ENCODE results near the gene NEMP2. TPM values are rescaled to one million over a fixed set of nuclear protein-coding genes. Genes with fewer than 3 reads are reported as not detected.
"Not testable (repeated sequence)": the region's sequence is repeated elsewhere in the genome, so short reads cannot be mapped to it uniquely, and the experiment has no call there.

The NEMP2 gene
- total RNA-seq, 2 experiments from 2014 or later = 28.8 to 30.0 TPM

DNA sequence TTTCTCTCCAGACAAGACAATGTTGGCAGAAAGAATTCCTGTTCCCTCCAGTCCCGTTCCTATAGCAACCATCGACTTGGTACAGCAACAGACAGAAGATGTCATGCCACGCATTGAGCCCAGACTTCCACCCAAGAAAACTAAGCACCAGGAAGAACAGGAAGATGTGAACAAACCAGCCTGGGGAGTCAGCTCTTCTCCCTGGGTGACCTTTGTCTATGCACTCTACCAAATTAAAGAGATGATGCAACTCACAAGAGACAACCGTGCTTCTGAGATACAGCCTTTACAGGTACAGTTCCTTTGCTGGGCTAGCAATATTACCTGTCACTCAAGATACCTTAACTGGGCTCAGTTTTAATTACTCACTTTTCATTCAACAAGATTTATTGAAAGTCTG, 37.1 kb downstream of the NEMP2 start:
- H3K36me3 Mint-ChIP-seq = peaks cover 36% of the 10 kb centered on the region
- no peak overlapping the region for H3K27ac Mint-ChIP-seq
- CTCF ChIA-PET = no interaction called here
- peaks cover 7% of the 10 kb centered on the region for H3K9me3 Mint-ChIP-seq
- no peak for DNase-seq
- no peaks in the 10 kb centered on the region for H3K27me3 Mint-ChIP-seq
- intact Hi-C loops (cut with micrococcal nuclease) = no loop called here
- POLR2A ChIA-PET = no interaction called here
- no peak overlapping the region for H3K4me3 Mint-ChIP-seq
- peaks cover 30% of the 10 kb centered on the region for H3K4me1 Mint-ChIP-seq (ENCODE audit: low read depth)

DNA sequence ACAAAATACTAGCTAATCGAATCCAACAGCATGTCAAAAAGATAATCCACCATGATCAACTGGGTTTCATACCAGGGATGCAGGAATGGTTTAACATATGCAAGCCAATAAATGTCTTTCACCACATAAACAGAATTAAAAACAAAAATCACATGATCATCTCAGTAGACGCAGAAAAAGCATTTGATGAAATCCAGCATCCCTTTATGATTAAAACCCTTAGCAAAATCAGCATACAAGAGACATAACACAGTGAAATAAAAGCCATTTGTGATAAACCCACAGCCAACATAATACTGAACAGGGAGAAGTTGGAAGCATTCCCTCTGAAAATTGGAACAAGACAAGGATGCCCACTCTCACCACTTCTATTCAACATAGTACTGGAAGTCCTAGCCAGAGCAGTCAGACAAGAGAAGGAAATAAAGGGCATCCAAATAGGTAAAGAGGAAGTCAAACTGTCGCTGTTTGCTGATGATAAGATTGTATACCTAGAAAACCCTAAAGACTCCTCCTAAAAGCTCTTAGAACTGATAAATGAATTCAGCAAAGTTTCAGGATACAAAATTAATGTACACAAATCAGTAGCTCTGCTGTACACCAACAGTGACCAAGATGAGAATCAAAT, 39.8 kb downstream of the NEMP2 start:
- H3K9me3 Mint-ChIP-seq = peaks cover 14% of the 10 kb centered on the region
- H3K4me3 Mint-ChIP-seq; DNase-seq; H3K27me3 Mint-ChIP-seq; H3K27ac Mint-ChIP-seq; CTCF ChIA-PET; POLR2A ChIA-PET; intact Hi-C loops (cut with micrococcal nuclease): not testable (repeated sequence)
- peaks cover 21% of the 10 kb centered on the region for H3K4me1 Mint-ChIP-seq (ENCODE audit: low read depth)
- peaks cover 51% of the 10 kb centered on the region for H3K36me3 Mint-ChIP-seq

DNA sequence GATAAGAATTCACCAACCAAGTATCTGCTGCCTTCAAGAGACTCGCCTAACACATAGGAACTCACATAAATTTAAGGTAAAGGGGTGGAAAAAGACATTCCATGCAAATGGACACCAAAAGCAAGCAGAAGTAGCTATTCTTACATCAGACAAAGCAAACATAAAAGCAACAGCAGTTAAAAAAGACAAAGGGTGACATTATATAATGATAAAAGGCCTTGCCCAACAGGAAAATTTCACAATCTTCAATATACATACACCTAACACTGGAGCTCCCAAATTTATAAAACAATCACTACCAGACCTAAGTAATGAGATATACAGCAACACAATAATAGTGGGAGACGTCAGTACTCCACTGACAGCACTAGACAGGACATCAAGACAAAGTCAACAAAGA, 41.4 kb downstream of the NEMP2 start:
- no peak overlapping the region for H3K4me3 Mint-ChIP-seq
- ChIA-PET POLR2A (no interaction called here), CTCF (no interaction called here)
- intact Hi-C loops (cut with micrococcal nuclease) = no loop called here
- H3K27me3 Mint-ChIP-seq = no peaks in the 10 kb centered on the region
- H3K27ac Mint-ChIP-seq = no peak overlapping the region
- H3K4me1 Mint-ChIP-seq (ENCODE audit: low read depth) = peaks cover 32% of the 10 kb centered on the region
- H3K9me3 Mint-ChIP-seq = peaks cover 14% of the 10 kb centered on the region
- peaks cover 61% of the 10 kb centered on the region for H3K36me3 Mint-ChIP-seq
- DNase-seq = no peak

DNA sequence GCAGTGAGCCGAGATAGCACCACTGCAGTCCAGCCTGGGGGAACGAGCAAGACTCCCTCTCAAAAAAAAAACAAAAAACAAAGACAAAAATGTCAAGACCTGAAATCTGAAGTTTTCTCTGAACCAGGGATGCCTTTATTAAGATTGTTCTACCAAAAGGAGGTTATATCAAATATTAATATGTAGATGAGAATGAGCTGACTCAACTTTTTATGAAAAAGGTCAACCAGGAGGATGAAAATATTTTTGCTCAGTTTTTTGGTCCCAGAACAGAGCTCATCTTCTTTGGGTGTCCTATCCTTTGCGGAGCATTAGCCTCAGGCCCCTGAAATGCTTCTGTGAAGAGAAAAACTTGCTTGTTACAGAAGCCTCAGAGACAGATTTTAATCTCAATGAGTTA, 44.0 kb downstream of the NEMP2 start:
- Mint-ChIP-seq H3K4me3 (no peak overlapping the region), H3K36me3 (peaks cover 63% of the 10 kb centered on the region), H3K27ac (no peak overlapping the region), H3K9me3 (peaks cover 14% of the 10 kb centered on the region), H3K4me1 (ENCODE audit: low read depth) (peaks cover 34% of the 10 kb centered on the region), H3K27me3 (no peaks in the 10 kb centered on the region)
- CTCF ChIA-PET = no interaction called here
- no peak for DNase-seq
- intact Hi-C loops (cut with micrococcal nuclease) = no loop called here
- POLR2A ChIA-PET = interaction anchor here (0.6 kb wide), 1 partner anchor 293 kb away, joined by 3 read pairs; no protein-coding TSS in a partner anchor

DNA sequence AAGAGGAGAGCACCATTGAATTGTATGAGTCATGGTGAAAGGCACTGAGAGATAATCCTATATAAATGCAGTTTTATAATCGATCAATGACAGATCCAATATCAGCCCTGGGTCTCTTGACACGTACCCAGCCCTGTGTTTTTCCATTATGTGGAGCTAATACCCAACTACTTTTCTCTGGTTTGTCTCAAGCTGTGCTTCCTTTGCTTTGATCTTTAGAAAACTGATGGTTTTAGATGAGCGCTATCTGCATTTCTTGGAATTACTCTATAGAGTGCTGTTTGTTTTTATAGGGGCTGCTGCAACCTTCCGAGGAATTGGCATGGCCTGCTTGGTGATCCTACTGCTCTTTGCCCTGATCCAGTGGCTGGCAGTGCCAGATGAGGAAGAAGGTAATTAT, 45.0 kb downstream of the NEMP2 start:
- Mint-ChIP-seq H3K36me3 (peaks cover 60% of the 10 kb centered on the region), H3K27me3 (no peaks in the 10 kb centered on the region), H3K4me3 (no peak overlapping the region), H3K27ac (no peak overlapping the region), H3K4me1 (ENCODE audit: low read depth) (peaks cover 31% of the 10 kb centered on the region), H3K9me3 (peaks cover 14% of the 10 kb centered on the region)
- intact Hi-C loops (cut with micrococcal nuclease) = no loop called here
- no peak for DNase-seq
- POLR2A ChIA-PET = no interaction called here
- CTCF ChIA-PET = no interaction called here

DNA sequence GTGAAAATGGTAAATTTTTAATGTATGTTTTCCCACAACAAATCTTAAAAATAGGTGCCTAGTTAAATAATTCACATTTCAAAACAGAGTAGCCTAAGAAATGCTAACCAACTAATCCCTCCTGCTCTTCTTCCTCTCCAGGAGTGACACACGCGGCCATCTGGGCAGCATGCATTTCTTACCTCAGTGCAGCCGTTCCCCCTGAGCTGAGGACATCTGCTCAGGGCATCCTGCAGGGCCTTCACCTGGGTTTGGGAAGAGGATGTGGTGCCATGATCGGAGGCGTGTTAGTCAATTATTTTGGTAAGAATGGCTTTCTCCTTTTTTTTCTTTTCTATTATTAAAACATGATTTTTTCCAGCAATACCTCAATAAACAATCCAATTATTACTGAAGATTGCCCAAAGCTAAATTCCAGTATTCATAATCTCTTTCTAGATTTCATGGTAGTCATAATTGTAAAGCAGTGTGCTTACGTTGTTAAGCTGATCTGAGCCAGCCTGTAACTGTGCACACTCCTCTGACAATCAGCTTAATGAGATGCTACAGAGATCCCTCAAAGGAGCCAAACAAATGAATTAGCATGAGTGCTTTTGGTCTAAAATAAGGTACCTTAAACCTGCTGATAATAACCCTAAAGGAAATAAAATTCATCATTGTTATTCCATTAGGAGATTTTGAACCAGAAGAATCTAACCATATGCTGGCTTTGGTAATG, 45.8 kb downstream of the NEMP2 start:
- DNase-seq = no peak
- no peak overlapping the region for H3K4me3 Mint-ChIP-seq
- ChIA-PET CTCF (no interaction called here), POLR2A (no interaction called here)
- peaks cover 61% of the 10 kb centered on the region for H3K36me3 Mint-ChIP-seq
- peaks cover 23% of the 10 kb centered on the region for H3K4me1 Mint-ChIP-seq (ENCODE audit: low read depth)
- H3K27ac Mint-ChIP-seq = no peak overlapping the region
- H3K9me3 Mint-ChIP-seq = peaks cover 14% of the 10 kb centered on the region
- intact Hi-C loops (cut with micrococcal nuclease) = no loop called here
- H3K27me3 Mint-ChIP-seq = no peaks in the 10 kb centered on the region

DNA sequence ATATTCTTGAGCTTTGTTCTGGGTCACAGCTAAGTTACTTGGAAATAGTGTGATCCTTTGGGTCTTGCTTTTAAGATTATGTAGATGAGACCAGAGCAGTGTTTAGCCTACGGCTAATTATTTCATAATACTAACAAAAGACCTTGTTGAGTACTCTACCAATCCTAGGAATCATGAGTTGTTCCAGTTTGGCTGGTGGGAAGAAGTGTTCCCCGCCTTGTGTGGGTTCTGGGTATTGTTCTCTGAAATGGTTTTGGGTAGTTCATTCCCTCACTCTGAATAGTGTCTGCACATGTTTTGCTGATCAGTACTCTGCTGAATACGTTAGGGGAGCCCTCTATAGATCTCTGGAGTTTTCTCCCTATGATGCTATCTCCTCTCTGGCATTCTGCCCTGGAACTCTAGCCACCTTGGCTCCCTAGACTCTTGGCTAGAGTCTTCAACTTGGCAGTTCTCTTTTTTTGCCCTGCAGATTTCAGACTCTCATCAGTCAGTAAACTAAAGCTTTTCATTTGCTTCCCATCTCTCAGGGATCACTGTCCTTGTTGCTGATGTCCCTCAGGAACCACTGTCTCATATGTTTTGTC, 48.4 kb downstream of the NEMP2 start:
- POLR2A ChIA-PET = no interaction called here
- H3K36me3 Mint-ChIP-seq = peaks cover 46% of the 10 kb centered on the region
- H3K27ac Mint-ChIP-seq = no peak overlapping the region

DNA sequence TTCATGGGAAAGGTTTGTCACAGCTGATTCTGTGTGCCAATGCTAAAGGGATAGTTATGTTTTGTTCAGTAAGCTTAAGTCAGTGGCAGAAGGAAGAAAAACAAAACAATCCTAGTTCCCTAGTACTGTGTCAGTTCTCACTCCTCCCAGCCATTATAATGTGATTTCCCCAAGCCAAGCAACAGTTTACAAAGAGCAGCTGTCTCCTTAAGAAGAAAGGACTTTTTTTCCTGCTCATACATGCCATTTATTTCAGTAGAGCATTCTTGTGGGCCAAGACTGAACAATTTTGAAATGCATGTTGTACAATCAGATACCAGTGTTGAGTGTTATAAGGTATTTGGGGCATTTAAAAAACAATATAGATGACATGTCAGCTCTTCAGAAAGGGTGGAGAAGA, 52.1 kb downstream of the NEMP2 start:
- Mint-ChIP-seq H3K36me3 (peaks cover 19% of the 10 kb centered on the region), H3K27ac (no peak overlapping the region), H3K4me1 (ENCODE audit: low read depth) (no peaks in the 10 kb centered on the region), H3K27me3 (no peaks in the 10 kb centered on the region), H3K9me3 (no peaks in the 10 kb centered on the region), H3K4me3 (no peak overlapping the region)
- ChIA-PET POLR2A (no interaction called here), CTCF (interaction anchor here (0.6 to 1.0 kb wide), 2 partner anchors 28 to 171 kb away, joined by 3 read pairs; no protein-coding TSS in a partner anchor)
- intact Hi-C loops (cut with micrococcal nuclease) = no loop called here
- DNase-seq = no peak

More for the DNA sequence above, 48.4 kb downstream of the NEMP2 start:
- CTCF ChIA-PET = interaction anchor here (0.7 kb wide), 2 partner anchors 8 to 153 kb away, joined by 3 read pairs; no protein-coding TSS in a partner anchor
- Mint-ChIP-seq H3K4me1 (ENCODE audit: low read depth) (peaks cover 14% of the 10 kb centered on the region), H3K27me3 (no peaks in the 10 kb centered on the region), H3K4me3 (no peak overlapping the region), H3K9me3 (no peaks in the 10 kb centered on the region)
- no peak for DNase-seq
- intact Hi-C loops (cut with micrococcal nuclease) = no loop called here

DNA sequence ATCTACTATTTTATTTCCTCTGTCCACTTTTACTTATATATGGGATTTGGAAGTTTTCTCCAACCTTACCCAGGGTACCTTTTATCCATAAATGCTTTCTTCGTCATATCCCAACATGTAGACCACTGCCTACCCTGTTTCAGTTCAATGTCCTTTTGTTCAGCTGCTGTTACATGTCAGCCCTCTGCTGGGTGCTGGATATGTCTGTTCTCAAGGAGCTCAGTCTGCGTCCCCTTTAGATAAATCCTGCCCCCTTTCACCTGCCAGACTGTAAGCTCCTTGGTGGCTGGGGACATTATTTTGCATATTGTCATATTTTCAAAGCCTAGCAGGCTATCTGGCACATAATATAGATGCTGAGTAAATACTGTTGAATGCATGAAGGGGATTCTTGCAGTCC, 53.2 kb downstream of the NEMP2 start:
- CTCF ChIA-PET = no interaction called here
- no peak for DNase-seq
- H3K27ac Mint-ChIP-seq = no peak overlapping the region
- no peaks in the 10 kb centered on the region for H3K4me1 Mint-ChIP-seq (ENCODE audit: low read depth)
- peaks cover under 1% of the 10 kb centered on the region for H3K9me3 Mint-ChIP-seq
- no peaks in the 10 kb centered on the region for H3K27me3 Mint-ChIP-seq
- H3K4me3 Mint-ChIP-seq = no peak overlapping the region
- POLR2A ChIA-PET = no interaction called here
- intact Hi-C loops (cut with micrococcal nuclease) = no loop called here
- H3K36me3 Mint-ChIP-seq = peaks cover 19% of the 10 kb centered on the region

DNA sequence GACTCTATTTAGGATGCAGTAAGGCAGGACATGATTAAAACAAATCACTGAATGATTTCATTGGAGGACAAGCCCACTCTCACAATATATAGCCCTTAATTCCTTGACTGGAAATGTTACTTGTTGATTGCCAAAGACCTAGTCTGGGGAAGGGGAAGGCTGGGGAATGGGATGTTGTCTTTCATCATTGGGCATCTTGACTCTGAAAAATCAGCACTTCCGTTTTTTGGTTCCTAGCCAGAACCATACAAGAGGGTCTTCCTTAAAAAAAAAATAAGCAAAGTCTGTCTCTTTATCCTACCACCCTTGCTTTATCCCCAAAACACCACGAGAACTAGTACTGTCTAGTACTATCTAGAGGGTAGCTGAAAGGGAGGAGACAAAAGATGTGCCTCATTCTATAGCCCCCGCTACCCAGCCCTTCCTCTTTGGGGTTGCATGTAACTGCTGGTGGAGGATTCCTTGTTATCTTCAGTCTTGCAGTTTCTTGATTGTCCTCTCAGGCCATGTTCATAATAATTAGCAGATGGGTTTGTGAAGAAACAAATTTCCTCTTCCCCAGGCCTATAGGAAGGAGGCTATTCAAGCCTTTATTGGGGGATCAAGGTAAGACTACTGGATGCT, 55.8 kb downstream of the NEMP2 start:
- Mint-ChIP-seq H3K4me3 (no peak overlapping the region), H3K27ac (no peak overlapping the region), H3K27me3 (no peaks in the 10 kb centered on the region), H3K9me3 (peaks cover 6% of the 10 kb centered on the region), H3K36me3 (peaks cover 18% of the 10 kb centered on the region), H3K4me1 (ENCODE audit: low read depth) (no peaks in the 10 kb centered on the region)
- CTCF ChIA-PET = no interaction called here
- DNase-seq = no peak
- intact Hi-C loops (cut with micrococcal nuclease) = no loop called here
- POLR2A ChIA-PET = interaction anchor here (1.7 kb wide), 1 partner anchor 110 kb away, joined by 3 read pairs; no protein-coding TSS in a partner anchor

DNA sequence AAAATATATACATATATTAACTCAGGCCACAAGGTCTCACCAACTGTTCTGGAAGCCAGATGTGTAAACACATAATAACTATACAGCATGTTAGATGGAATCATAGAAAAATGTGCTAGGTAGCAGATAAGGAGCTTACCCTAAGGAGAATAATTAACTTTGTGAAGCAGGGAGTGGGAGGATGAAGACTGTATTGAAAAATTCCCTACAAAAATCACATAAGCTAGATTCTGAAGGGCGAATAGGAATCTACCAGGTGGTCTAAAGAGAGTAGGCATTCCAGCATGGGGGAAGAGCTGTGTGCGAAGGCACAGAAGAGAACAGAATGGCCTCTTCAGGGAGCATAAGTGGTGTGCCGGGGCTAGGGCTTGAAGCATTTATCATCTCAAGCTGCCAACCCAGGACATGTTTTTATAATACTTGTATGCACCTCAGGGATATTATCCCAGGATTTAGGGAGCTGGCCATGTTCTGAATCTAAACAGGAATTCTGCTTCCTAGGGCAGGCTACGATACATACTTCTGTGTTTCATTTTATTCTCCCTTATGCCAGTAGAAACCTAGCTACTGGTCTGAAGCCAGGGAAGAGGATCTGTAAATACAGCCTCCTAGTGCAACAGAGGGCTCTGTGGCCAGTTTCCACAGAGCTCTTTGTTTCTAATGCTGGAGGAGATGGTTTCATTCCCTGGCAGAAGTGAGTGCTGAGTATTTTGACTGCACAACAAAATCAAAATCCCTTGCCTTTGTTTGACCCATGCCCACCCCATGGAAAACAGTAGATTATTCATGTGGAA, 56.7 kb downstream of the NEMP2 start:
- ChIA-PET CTCF (interaction anchor here (0.7 kb wide), 1 partner anchor 9 kb away, joined by 3 read pairs; no protein-coding TSS in a partner anchor), POLR2A (interaction anchor here (1.7 kb wide), 1 partner anchor 111 kb away, joined by 3 read pairs; no protein-coding TSS in a partner anchor)
- no peaks in the 10 kb centered on the region for H3K27me3 Mint-ChIP-seq
- peaks cover 18% of the 10 kb centered on the region for H3K36me3 Mint-ChIP-seq
- H3K4me1 Mint-ChIP-seq (ENCODE audit: low read depth) = no peaks in the 10 kb centered on the region
- DNase-seq = no peak
- H3K4me3 Mint-ChIP-seq = no peak overlapping the region
- H3K27ac Mint-ChIP-seq = no peak overlapping the region
- peaks cover 8% of the 10 kb centered on the region for H3K9me3 Mint-ChIP-seq
- intact Hi-C loops (cut with micrococcal nuclease) = no loop called here
